ENCODE measurements around the gene MAN2B1.
"Not testable (repeated sequence)": the region's sequence is repeated elsewhere in the genome, so short reads cannot be mapped to it uniquely, and the experiment has no call there.

The MAN2B1 gene

GRCh38 chr19:12665671-12666264 lies 774 bp downstream of the MAN2B1 start:
- DNase-seq, result no peak
- in situ Hi-C loops (cut with MboI; ENCODE audit: low pct_unique_long_range_greater_than_20kb, low sequenced_read_pairs), result no loop called here

GRCh38 chr19:12665281-12665573 lies 1.3 kb downstream of the MAN2B1 start:
- in situ Hi-C loops (cut with MboI; ENCODE audit: low pct_unique_long_range_greater_than_20kb, low sequenced_read_pairs), result no loop called here
- peak; percentile 89 for DNase-seq

GRCh38 chr19:12664406-12665280 lies 1.9 kb downstream of the MAN2B1 start:
- in situ Hi-C loops (cut with MboI; ENCODE audit: low pct_unique_long_range_greater_than_20kb, low sequenced_read_pairs), result no loop called here
- DNase-seq, result no peak

- in situ Hi-C loops (cut with MboI; ENCODE audit: low pct_unique_long_range_greater_than_20kb, low sequenced_read_pairs), result no loop called here
- no peak for DNase-seq
Measured at GRCh38 chr19:12660980-12661379, 5.6 kb downstream of the MAN2B1 start.

- in situ Hi-C loops (cut with MboI; ENCODE audit: low pct_unique_long_range_greater_than_20kb, low sequenced_read_pairs), result no loop called here
Measured at GRCh38 chr19:12657966-12658365, 8.6 kb downstream of the MAN2B1 start.

GRCh38 chr19:12656899-12657571 lies 9.5 kb downstream of the MAN2B1 start:
- in situ Hi-C loops (cut with MboI; ENCODE audit: low pct_unique_long_range_greater_than_20kb, low sequenced_read_pairs), result no loop called here
- DNase-seq, result no peak

More at GRCh38 chr19:12657966-12658365, 8.6 kb downstream of the MAN2B1 start:
- DNase-seq, result no peak

- in situ Hi-C loops (cut with MboI; ENCODE audit: low pct_unique_long_range_greater_than_20kb, low sequenced_read_pairs), result no loop called here
- DNase-seq, result no peak
Measured at GRCh38 chr19:12655546-12655945, 11.0 kb downstream of the MAN2B1 start.

- DNase-seq, result no peak
- in situ Hi-C loops (cut with MboI; ENCODE audit: low pct_unique_long_range_greater_than_20kb, low sequenced_read_pairs), result no loop called here
Measured at GRCh38 chr19:12652219-12652618, 14.3 kb downstream of the MAN2B1 start.

GRCh38 chr19:12649941-12650340 lies 16.6 kb downstream of the MAN2B1 start:
- no peak for DNase-seq
- in situ Hi-C loops (cut with MboI; ENCODE audit: low pct_unique_long_range_greater_than_20kb, low sequenced_read_pairs), result no loop called here

GRCh38 chr19:12648088-12648487 lies 18.5 kb downstream of the MAN2B1 start:
- in situ Hi-C loops (cut with MboI; ENCODE audit: low pct_unique_long_range_greater_than_20kb, low sequenced_read_pairs), result no loop called here
- DNase-seq, result no peak

- in situ Hi-C loops (cut with MboI; ENCODE audit: low pct_unique_long_range_greater_than_20kb, low sequenced_read_pairs), result no loop called here
- no peak for DNase-seq
Measured at GRCh38 chr19:12647490-12648071, 19.0 kb downstream of the MAN2B1 start.

- DNase-seq, result no peak
- in situ Hi-C loops (cut with MboI; ENCODE audit: low pct_unique_long_range_greater_than_20kb, low sequenced_read_pairs), result no loop called here
Measured at GRCh38 chr19:12647047-12647446, 19.5 kb downstream of the MAN2B1 start.

- DNase-seq, result no peak
- in situ Hi-C loops (cut with MboI; ENCODE audit: low pct_unique_long_range_greater_than_20kb, low sequenced_read_pairs), result no loop called here
Measured at GRCh38 chr19:12646551-12646950, 20.0 kb downstream of the MAN2B1 start.

- in situ Hi-C loops (cut with MboI; ENCODE audit: low pct_unique_long_range_greater_than_20kb, low sequenced_read_pairs); DNase-seq: not testable (repeated sequence)
Measured at GRCh38 chr19:12643716-12644115, 22.8 kb downstream of the MAN2B1 start.

- in situ Hi-C loops (cut with MboI; ENCODE audit: low pct_unique_long_range_greater_than_20kb, low sequenced_read_pairs), result no loop called here
- DNase-seq, result no peak
Measured at GRCh38 chr19:12642506-12642905, 24.0 kb downstream of the MAN2B1 start.

GRCh38 chr19:12641456-12641855 lies 25.1 kb downstream of the MAN2B1 start:
- no peak for DNase-seq
- in situ Hi-C loops (cut with MboI; ENCODE audit: low pct_unique_long_range_greater_than_20kb, low sequenced_read_pairs), result no loop called here

GRCh38 chr19:12639901-12640613 lies 26.5 kb downstream of the MAN2B1 start:
- in situ Hi-C loops (cut with MboI; ENCODE audit: low pct_unique_long_range_greater_than_20kb, low sequenced_read_pairs), result no loop called here
- no peak for DNase-seq

GRCh38 chr19:12638611-12639182 lies 27.8 kb downstream of the MAN2B1 start:
- no peak for DNase-seq
- in situ Hi-C loops (cut with MboI; ENCODE audit: low pct_unique_long_range_greater_than_20kb, low sequenced_read_pairs), result no loop called here

- in situ Hi-C loops (cut with MboI; ENCODE audit: low pct_unique_long_range_greater_than_20kb, low sequenced_read_pairs), result no loop called here
- no peak for DNase-seq
Measured at GRCh38 chr19:12636631-12637030, 29.9 kb downstream of the MAN2B1 start.

Data from KBM-7 (cell line).